GM12864 (cell line): Measurements from ENCODE around the gene CNTNAP2.
"Not testable (repeated sequence)": the region's sequence is repeated elsewhere in the genome, so short reads cannot be mapped to it uniquely, and the experiment has no call there.

Experiments
- DNase-seq: peaks from one replicate; pipeline ENCODE4 v3.0.0-alpha.2; 2011; ENCODE audit warnings: low read depth
- H3K4me3 ChIP-seq: 2 replicates; pipeline ENCODE4 v1.5.1; 2011; ENCODE audit warnings: mild to moderate bottlenecking, low read depth, low read length, control low read depth
- CTCF ChIP-seq: IDR thresholded peaks from 2 replicates; pipeline ENCODE4 v1.5.1; 2011; ENCODE audit warnings: low read depth, mild to moderate bottlenecking, moderate library complexity, low read length, control low read depth, inconsistent platforms; ENCODE audit errors: missing control alignments

CNTNAP2 gene

GRCh38 chr7:147103224-147103623 is 986.6 kb downstream of the CNTNAP2 start:
- TF ChIP-seq CTCF: no peak
- H3K4me3 ChIP-seq: no peak overlapping the region

GRCh38 chr7:147106746-147107145 is 990.1 kb downstream of the CNTNAP2 start:
- H3K4me3 ChIP-seq: no peak overlapping the region
- no peak for DNase-seq
- no peak for TF ChIP-seq CTCF

More at GRCh38 chr7:147103224-147103623, 986.6 kb downstream of the CNTNAP2 start:
- no peak for DNase-seq

GRCh38 chr7:147114525-147114924 is 997.9 kb downstream of the CNTNAP2 start:
- DNase-seq, H3K4me3 ChIP-seq: not testable (repeated sequence)

- no peak for DNase-seq
- no peak overlapping the region for H3K4me3 ChIP-seq
- TF ChIP-seq CTCF: no peak
Observed at GRCh38 chr7:147136352-147136751, 1019.8 kb downstream of the CNTNAP2 start.

- TF ChIP-seq CTCF: no peak
- no peak overlapping the region for H3K4me3 ChIP-seq
- DNase-seq: no peak
Observed at GRCh38 chr7:147145194-147145593, 1028.6 kb downstream of the CNTNAP2 start.

GRCh38 chr7:147146169-147146568 is 1029.6 kb downstream of the CNTNAP2 start:
- H3K4me3 ChIP-seq: no peak overlapping the region
- DNase-seq: no peak
- no peak for TF ChIP-seq CTCF

- no peak for DNase-seq
- TF ChIP-seq CTCF: no peak
- no peak overlapping the region for H3K4me3 ChIP-seq
Observed at GRCh38 chr7:147151661-147152060, 1035.1 kb downstream of the CNTNAP2 start.

GRCh38 chr7:147153571-147153970 is 1037.0 kb downstream of the CNTNAP2 start:
- no peak overlapping the region for H3K4me3 ChIP-seq
- no peak for DNase-seq
- no peak for TF ChIP-seq CTCF
